HUES6 (cell line): ENCODE results near the gene PRKCG.
A peak's percentile ranks its signal among the peaks of the same experiment; 100 is the strongest.

Experiments used
- H3K27ac ChIP-seq: 2 replicates; pipeline ENCODE4 v1.7.0; 2013; ENCODE audit warnings: low read depth, mild to moderate bottlenecking, low read length, inconsistent platforms
- H3K27me3 ChIP-seq: 2 replicates; pipeline ENCODE4 v1.6.1; 2013; ENCODE audit warnings: low read length; ENCODE audit not compliant: control insufficient read depth, insufficient read depth
- H3K36me3 ChIP-seq: 2 replicates; pipeline ENCODE4 v1.6.1; 2013; ENCODE audit warnings: low read length; ENCODE audit not compliant: control insufficient read depth, insufficient read depth
- H3K4me1 ChIP-seq: 2 replicates; pipeline ENCODE4 v1.6.1; 2013; ENCODE audit warnings: low read length; ENCODE audit not compliant: control insufficient read depth, insufficient read depth
- H3K4me3 ChIP-seq: 2 replicates; pipeline ENCODE4 v1.5.1; 2013; ENCODE audit warnings: low read depth, low read length
- H3K9ac ChIP-seq: one replicate; pipeline ENCODE4 v1.6.1; 2013; ENCODE audit warnings: mild to moderate bottlenecking, low read length
- H3K9me3 ChIP-seq: 2 replicates; pipeline ENCODE4 v1.6.1; 2013; ENCODE audit warnings: low read depth, low read length; ENCODE audit not compliant: control insufficient read depth, insufficient read depth

PRKCG gene

GRCh38 chr19:53909471-53910169 is 27.6 kb downstream of the PRKCG start:
- H3K27me3 ChIP-seq: peaks cover 68% of the 10 kb centered on the region

GRCh38 chr19:53910170-53910518 is 28.1 kb downstream of the PRKCG start:
- Histone ChIP-seq H3K9me3 (no peaks in the 10 kb centered on the region), H3K4me1 (peaks cover 8% of the 10 kb centered on the region; the same call in 1 of the 2 replicates), H3K27me3 (peaks cover 63% of the 10 kb centered on the region), H3K9ac (no peak overlapping the region), H3K27ac (no peak overlapping the region), H3K36me3 (no peaks in the 10 kb centered on the region), H3K4me3 (peak overlapping the region; percentile 79)

More at GRCh38 chr19:53909471-53910169, 27.6 kb downstream of the PRKCG start:
- Histone ChIP-seq H3K4me1 (peaks cover 8% of the 10 kb centered on the region; the same call in 1 of the 2 replicates), H3K27ac (no peak overlapping the region), H3K36me3 (no peaks in the 10 kb centered on the region), H3K9me3 (no peaks in the 10 kb centered on the region), H3K9ac (peak overlapping the region; percentile 46), H3K4me3 (peak overlapping the region; percentile 79)

DNA sequence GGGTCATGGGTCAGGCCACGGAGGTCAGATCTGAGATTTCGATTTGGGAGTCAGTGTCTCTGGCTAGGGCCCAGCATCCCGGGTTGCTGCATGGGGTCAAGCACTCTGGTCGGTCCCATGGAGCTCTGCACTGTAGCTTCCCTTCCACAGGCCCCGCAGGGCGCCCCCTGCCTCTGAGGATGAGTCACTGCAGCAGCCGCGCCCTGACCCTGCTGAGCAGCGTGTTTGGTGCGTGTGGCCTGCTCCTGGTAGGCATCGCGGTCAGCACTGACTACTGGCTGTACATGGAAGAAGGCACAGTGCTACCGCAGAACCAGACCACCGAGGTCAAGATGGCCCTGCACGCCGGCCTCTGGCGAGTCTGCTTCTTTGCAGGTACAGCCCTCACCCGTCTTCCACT is 30.7 kb downstream of the PRKCG start:
- Histone ChIP-seq H3K4me3 (no peak overlapping the region), H3K27me3 (peaks cover 40% of the 10 kb centered on the region), H3K36me3 (peaks cover 18% of the 10 kb centered on the region)

GRCh38 chr19:53915000-53915399 is 33.0 kb downstream of the PRKCG start:
- no peak overlapping the region for H3K27ac ChIP-seq
- no peak overlapping the region for H3K9ac ChIP-seq
- H3K9me3 ChIP-seq: no peaks in the 10 kb centered on the region
- peaks cover 23% of the 10 kb centered on the region for H3K27me3 ChIP-seq
- peaks cover 22% of the 10 kb centered on the region for H3K36me3 ChIP-seq
- H3K4me1 ChIP-seq: no peaks in the 10 kb centered on the region
- no peak overlapping the region for H3K4me3 ChIP-seq

More for the DNA sequence above, 30.7 kb downstream of the PRKCG start:
- Histone ChIP-seq H3K27ac (no peak overlapping the region), H3K9ac (no peak overlapping the region), H3K9me3 (no peaks in the 10 kb centered on the region), H3K4me1 (peaks cover 2% of the 10 kb centered on the region; the same call in 1 of the 2 replicates)

DNA sequence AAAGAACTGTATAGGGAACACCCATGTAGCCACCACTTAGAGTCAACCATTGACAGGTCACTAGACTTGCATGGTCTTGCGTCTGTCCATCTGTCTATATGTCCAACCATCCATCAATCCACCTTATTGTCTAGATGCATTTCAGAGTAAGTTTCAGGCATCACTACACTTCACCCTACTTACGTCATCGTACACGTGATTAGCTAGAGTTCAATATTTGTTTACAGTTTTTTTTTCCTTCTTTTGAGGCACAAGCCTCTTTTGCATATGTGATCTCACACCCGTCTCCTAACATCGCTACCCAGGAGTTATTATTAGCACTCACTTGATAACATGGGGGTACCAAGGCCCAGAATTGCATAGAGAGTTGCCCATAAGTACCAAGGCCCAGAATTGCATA is 34.0 kb downstream of the PRKCG start:
- Histone ChIP-seq H3K27me3 (peaks cover 13% of the 10 kb centered on the region), H3K36me3 (peaks cover 22% of the 10 kb centered on the region), H3K27ac (no peak overlapping the region), H3K9ac (no peak overlapping the region), H3K4me3 (no peak overlapping the region), H3K9me3 (no peaks in the 10 kb centered on the region), H3K4me1 (no peaks in the 10 kb centered on the region)

DNA sequence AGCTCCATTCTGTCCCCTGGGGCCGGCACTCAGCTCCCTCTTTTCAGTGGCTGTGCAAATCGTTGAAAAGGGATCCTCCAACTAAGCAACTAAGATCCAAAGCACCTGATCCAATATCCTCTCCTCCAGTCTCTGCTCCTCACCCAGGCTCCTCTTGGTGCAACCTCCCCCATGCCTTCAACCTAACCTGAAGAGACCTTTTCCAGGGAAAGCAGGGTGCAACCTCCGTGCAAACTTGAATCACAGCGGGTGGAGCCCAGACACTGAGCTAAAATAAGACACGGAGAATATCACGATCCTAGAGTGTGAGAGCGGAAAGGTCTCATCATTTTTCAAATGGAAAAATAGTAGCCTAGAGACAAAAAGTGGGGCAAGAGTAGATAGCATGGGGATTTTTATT is 35.4 kb downstream of the PRKCG start:
- H3K36me3 ChIP-seq: peaks cover 22% of the 10 kb centered on the region
- no peak overlapping the region for H3K9ac ChIP-seq
- no peaks in the 10 kb centered on the region for H3K9me3 ChIP-seq
- H3K4me3 ChIP-seq: no peak overlapping the region
- no peak overlapping the region for H3K27ac ChIP-seq
- H3K4me1 ChIP-seq: no peaks in the 10 kb centered on the region
- no peaks in the 10 kb centered on the region for H3K27me3 ChIP-seq

GRCh38 chr19:53927739-53928138 is 45.7 kb downstream of the PRKCG start:
- Histone ChIP-seq H3K9ac (no peak overlapping the region), H3K9me3 (no peaks in the 10 kb centered on the region), H3K27me3 (no peaks in the 10 kb centered on the region), H3K4me3 (no peak overlapping the region), H3K4me1 (no peaks in the 10 kb centered on the region), H3K27ac (no peak overlapping the region), H3K36me3 (peaks cover 12% of the 10 kb centered on the region)

DNA sequence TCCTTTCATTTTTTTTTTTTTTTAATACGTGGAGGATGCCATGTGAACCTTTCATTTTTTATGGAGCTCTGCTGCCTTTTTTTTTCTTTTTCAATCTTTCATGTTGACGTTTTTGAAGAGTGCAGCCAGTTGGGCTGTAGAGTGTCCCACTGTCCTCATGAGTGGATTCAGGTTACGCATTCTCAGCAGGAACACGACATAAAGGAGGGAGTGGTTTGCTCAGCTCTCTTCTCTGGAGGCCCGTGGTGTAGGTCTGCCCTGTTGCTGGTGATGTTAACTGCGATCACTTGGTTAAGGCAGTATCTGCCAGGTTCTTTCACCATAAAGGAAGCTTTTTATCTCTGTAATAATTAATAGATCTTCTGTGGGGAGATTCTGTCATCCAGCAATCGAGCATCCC is 54.0 kb downstream of the PRKCG start:
- H3K9ac ChIP-seq: no peak overlapping the region
- H3K27me3 ChIP-seq: peaks cover under 1% of the 10 kb centered on the region; the same call in 1 of the 2 replicates
- H3K9me3 ChIP-seq: no peaks in the 10 kb centered on the region
- no peak overlapping the region for H3K27ac ChIP-seq
- no peaks in the 10 kb centered on the region for H3K4me1 ChIP-seq
- no peak overlapping the region for H3K4me3 ChIP-seq
- H3K36me3 ChIP-seq: peaks cover 4% of the 10 kb centered on the region; the same call in 1 of the 2 replicates

GRCh38 chr19:53942001-53942786 is 60.2 kb downstream of the PRKCG start:
- Histone ChIP-seq H3K9me3 (no peaks in the 10 kb centered on the region), H3K4me1 (0 out of 2 replicates have a peak, but pooled peaks cover 8% of the 10 kb centered on the region), H3K27me3 (peaks cover 20% of the 10 kb centered on the region), H3K36me3 (no peaks in the 10 kb centered on the region), H3K4me3 (peak overlapping the region; percentile 93), H3K9ac (peak overlapping the region; percentile 80), H3K27ac (no peak overlapping the region)

- Histone ChIP-seq H3K36me3 (no peaks in the 10 kb centered on the region), H3K27me3 (peaks cover 20% of the 10 kb centered on the region), H3K9me3 (no peaks in the 10 kb centered on the region), H3K9ac (no peak overlapping the region), H3K4me3 (no peak overlapping the region), H3K4me1 (0 out of 2 replicates have a peak, but pooled peaks cover 8% of the 10 kb centered on the region), H3K27ac (no peak overlapping the region)
Measured at GRCh38 chr19:53944416-53944815, 62.4 kb downstream of the PRKCG start.

DNA sequence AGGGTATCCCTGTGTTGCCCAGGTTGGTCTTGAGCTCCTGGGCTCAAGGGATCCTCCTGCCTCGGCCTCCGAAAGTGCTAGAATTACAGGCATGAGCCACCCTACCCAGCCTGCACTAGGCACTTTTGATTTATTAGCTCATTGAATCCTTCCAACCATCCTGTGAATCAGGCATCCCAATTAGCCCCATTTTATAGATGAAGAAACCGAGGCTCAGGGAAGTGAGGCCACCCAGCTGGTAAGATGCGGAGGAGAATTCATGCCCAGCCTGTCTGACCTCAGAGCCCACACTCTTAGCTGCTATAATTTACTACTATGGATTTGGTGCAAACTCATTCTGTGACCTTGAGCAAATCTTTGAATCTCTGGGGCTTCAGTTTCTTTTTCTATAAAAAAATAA is 62.9 kb downstream of the PRKCG start:
- Histone ChIP-seq H3K4me1 (0 out of 2 replicates have a peak, but pooled peaks cover 8% of the 10 kb centered on the region), H3K9me3 (no peaks in the 10 kb centered on the region), H3K9ac (no peak overlapping the region), H3K27ac (no peak overlapping the region), H3K4me3 (no peak overlapping the region), H3K36me3 (no peaks in the 10 kb centered on the region), H3K27me3 (peaks cover 20% of the 10 kb centered on the region)
